Superior temporal gyrus (tissue), 1 donor: ENCODE measurements around the gene AP3S2.
"Not testable (repeated sequence)": the region's sequence is repeated elsewhere in the genome, so short reads cannot be mapped to it uniquely, and the experiment has no call there.

Experiments used
- DNase-seq: peaks from one replicate; pipeline ENCODE4 v3.0.0-alpha.2; 2016; ENCODE audit errors: extremely low spot score

AP3S2 gene

GRCh38 chr15:89864958-89865739 lies 28.6 kb downstream of the AP3S2 start:
- DNase-seq, result no peak

- DNase-seq, result no peak
Measured at GRCh38 chr15:89863918-89864317, 29.9 kb downstream of the AP3S2 start.

GRCh38 chr15:89860891-89861290 lies 32.9 kb downstream of the AP3S2 start:
- no peak for DNase-seq

GRCh38 chr15:89860431-89860830 lies 33.4 kb downstream of the AP3S2 start:
- DNase-seq, result no peak

- DNase-seq, result no peak
Measured at GRCh38 chr15:89858661-89859458, 34.9 kb downstream of the AP3S2 start.

GRCh38 chr15:89857673-89858072 lies 36.1 kb downstream of the AP3S2 start:
- no peak for DNase-seq

- DNase-seq, result no peak
Measured at GRCh38 chr15:89855948-89856347, 37.8 kb downstream of the AP3S2 start.

- not testable (repeated sequence) for DNase-seq
Measured at GRCh38 chr15:89854863-89855262, 38.9 kb downstream of the AP3S2 start.

GRCh38 chr15:89852342-89852995 lies 41.3 kb downstream of the AP3S2 start:
- no peak for DNase-seq

GRCh38 chr15:89851673-89852341 lies 42.0 kb downstream of the AP3S2 start:
- DNase-seq, result no peak

GRCh38 chr15:89848970-89849292 lies 44.9 kb downstream of the AP3S2 start:
- no peak for DNase-seq

- DNase-seq, result no peak
Measured at GRCh38 chr15:89847101-89847500, 46.7 kb downstream of the AP3S2 start.

GRCh38 chr15:89845305-89845893 lies 48.4 kb downstream of the AP3S2 start:
- no peak for DNase-seq

GRCh38 chr15:89841962-89842361 lies 51.8 kb downstream of the AP3S2 start:
- DNase-seq, result no peak

GRCh38 chr15:89841306-89841705 lies 52.5 kb downstream of the AP3S2 start:
- DNase-seq, result no peak

GRCh38 chr15:89839167-89839810 lies 54.5 kb downstream of the AP3S2 start:
- DNase-seq, result no peak

- DNase-seq, result no peak
Measured at GRCh38 chr15:89837830-89838178, 56.0 kb downstream of the AP3S2 start.

GRCh38 chr15:89837134-89837829 lies 56.5 kb downstream of the AP3S2 start:
- DNase-seq, result no peak

GRCh38 chr15:89836267-89837133 lies 57.3 kb downstream of the AP3S2 start:
- DNase-seq, result peak; percentile 60

GRCh38 chr15:89835176-89835564 lies 58.6 kb downstream of the AP3S2 start:
- no peak for DNase-seq
